HG03457 (cell line): Measurements from ENCODE around the gene HOXB2.

Experiments
- ATAC-seq: cut with Tn5 transposase; IDR thresholded peaks from one replicate; pipeline ENCODE4 v1.9.1; 2021; ENCODE audit warnings: moderate number of reproducible peaks; ENCODE audit not compliant: unreplicated experiment

The HOXB2 gene

GRCh38 chr17:48566717-48567116 lies 21.8 kb upstream of the HOXB2 start:
- ATAC-seq: no peak

- no peak for ATAC-seq
These were observed 21.2 kb upstream of the HOXB2 start for GRCh38 chr17:48565925-48566710.

- no peak for ATAC-seq
These were observed 20.2 kb upstream of the HOXB2 start for GRCh38 chr17:48565022-48565554.

GRCh38 chr17:48564188-48565021 lies 19.5 kb upstream of the HOXB2 start:
- no peak for ATAC-seq

GRCh38 chr17:48563867-48564187 lies 18.9 kb upstream of the HOXB2 start:
- ATAC-seq: no peak

- no peak for ATAC-seq
These were observed 18.5 kb upstream of the HOXB2 start for GRCh38 chr17:48563385-48563838.

- no peak for ATAC-seq
These were observed 18.0 kb upstream of the HOXB2 start for GRCh38 chr17:48562934-48563333.

GRCh38 chr17:48561884-48562810 lies 17.2 kb upstream of the HOXB2 start:
- ATAC-seq: peak; percentile 43

GRCh38 chr17:48559840-48560817 lies 15.2 kb upstream of the HOXB2 start:
- no peak for ATAC-seq

GRCh38 chr17:48559122-48559839 lies 14.4 kb upstream of the HOXB2 start:
- no peak for ATAC-seq

GRCh38 chr17:48558831-48559121 lies 13.9 kb upstream of the HOXB2 start:
- no peak for ATAC-seq

- ATAC-seq: no peak
These were observed 13.3 kb upstream of the HOXB2 start for GRCh38 chr17:48558057-48558830.

GRCh38 chr17:48556576-48557401 lies 11.9 kb upstream of the HOXB2 start:
- no peak for ATAC-seq

- no peak for ATAC-seq
These were observed 11.3 kb upstream of the HOXB2 start for GRCh38 chr17:48556229-48556575.

GRCh38 chr17:48555258-48556228 lies 10.6 kb upstream of the HOXB2 start:
- no peak for ATAC-seq

GRCh38 chr17:48554412-48555257 lies 9.7 kb upstream of the HOXB2 start:
- no peak for ATAC-seq
